ENCODE measurements around the gene GAB1. TPM values are rescaled to one million over a fixed set of nuclear protein-coding genes. Genes with fewer than 3 reads are reported as not detected.
A peak's percentile ranks its signal among the peaks of the same experiment; 100 is the strongest.

Gene GAB1
- total RNA-seq, 4 donors from 2014 or later, result 102 to 129 (median 118) TPM

DNA sequence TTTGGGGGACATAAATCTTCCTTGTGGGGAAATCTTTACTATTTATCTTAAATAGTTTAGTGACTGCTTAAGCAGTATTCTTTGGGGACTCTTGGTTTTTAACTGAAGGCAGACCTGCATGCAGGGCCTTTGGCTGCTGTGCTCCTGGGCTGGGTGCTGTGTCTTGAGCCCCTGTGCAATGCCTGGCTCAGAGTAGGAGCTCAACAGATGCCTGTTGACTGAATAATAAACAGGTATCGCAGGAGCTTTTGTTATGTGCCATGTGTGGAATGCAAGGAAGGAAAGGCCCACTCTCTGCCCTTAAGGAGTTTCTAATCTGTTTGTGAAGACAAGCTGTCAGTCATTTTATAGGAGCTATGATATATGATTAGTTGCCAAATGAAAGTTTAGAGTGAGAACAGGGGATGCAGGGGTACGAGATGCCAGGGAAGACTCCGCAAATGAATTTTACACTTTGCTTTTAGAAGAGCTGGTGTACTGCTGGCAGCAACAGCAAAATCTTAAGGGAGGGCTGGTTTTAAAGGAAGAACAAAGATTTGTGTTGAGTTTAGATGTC, 6.7 kb downstream of the GAB1 start:
- H3K27me3 ChIP-seq, result no peaks in the 10 kb centered on the region
- H3K36me3 ChIP-seq, result no peaks in the 10 kb centered on the region
- no peaks in the 10 kb centered on the region for H3K9me3 ChIP-seq
- TF ChIP-seq POLR2AphosphoS5 (IDR thresholded peaks at IDR 0.05), result no peak
- no peak for TF ChIP-seq POLR2A (IDR thresholded peaks at IDR 0.05)
- TF ChIP-seq EP300 (IDR thresholded peaks at IDR 0.05), result no peak
- TF ChIP-seq, protein P1, sequence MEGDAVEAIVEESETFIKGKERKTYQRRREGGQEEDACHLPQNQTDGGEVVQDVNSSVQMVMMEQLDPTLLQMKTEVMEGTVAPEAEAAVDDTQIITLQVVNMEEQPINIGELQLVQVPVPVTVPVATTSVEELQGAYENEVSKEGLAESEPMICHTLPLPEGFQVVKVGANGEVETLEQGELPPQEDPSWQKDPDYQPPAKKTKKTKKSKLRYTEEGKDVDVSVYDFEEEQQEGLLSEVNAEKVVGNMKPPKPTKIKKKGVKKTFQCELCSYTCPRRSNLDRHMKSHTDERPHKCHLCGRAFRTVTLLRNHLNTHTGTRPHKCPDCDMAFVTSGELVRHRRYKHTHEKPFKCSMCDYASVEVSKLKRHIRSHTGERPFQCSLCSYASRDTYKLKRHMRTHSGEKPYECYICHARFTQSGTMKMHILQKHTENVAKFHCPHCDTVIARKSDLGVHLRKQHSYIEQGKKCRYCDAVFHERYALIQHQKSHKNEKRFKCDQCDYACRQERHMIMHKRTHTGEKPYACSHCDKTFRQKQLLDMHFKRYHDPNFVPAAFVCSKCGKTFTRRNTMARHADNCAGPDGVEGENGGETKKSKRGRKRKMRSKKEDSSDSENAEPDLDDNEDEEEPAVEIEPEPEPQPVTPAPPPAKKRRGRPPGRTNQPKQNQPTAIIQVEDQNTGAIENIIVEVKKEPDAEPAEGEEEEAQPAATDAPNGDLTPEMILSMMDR (IDR thresholded peaks at IDR 0.05), result no peak
- peak overlapping the region in 1 of 2 donors; percentile 7 for H3K4me3 ChIP-seq
- WGBS, 2 donors (ENCODE audit: low coverage in 1 of 2), result 45 to 63% methylated on average over 2 to 3 of the region's 3 CpGs
- peak overlapping the region in 3 of 4 donors; percentile 38 to 74 (median 47) for H3K27ac ChIP-seq
- peaks cover 0 to 45% (median 23%) of the 10 kb centered on the region in 3 donors for H3K4me1 ChIP-seq
- ATAC-seq, result no peak

GRCh38 chr4:143344041-143344440, 7.4 kb downstream of the GAB1 start:
- H3K27ac ChIP-seq, result peak overlapping the region in 3 of 4 donors; percentile 38 to 74 (median 55)
- TF ChIP-seq POLR2A (IDR thresholded peaks at IDR 0.05), result no peak
- no peak for TF ChIP-seq EP300 (IDR thresholded peaks at IDR 0.05)
- no peak for TF ChIP-seq POLR2AphosphoS5 (IDR thresholded peaks at IDR 0.05)
- TF ChIP-seq, protein P1 (IDR thresholded peaks at IDR 0.05), result no peak
- peak overlapping the region in 1 of 2 donors; percentile 7 for H3K4me3 ChIP-seq
- H3K4me1 ChIP-seq, result peaks cover 0 to 49% (median 23%) of the 10 kb centered on the region in 3 donors
- 48 to 58% methylated on average over 6 to 7 of the region's 7 CpGs for WGBS, 2 donors (ENCODE audit: low coverage in 1 of 2)
- H3K9me3 ChIP-seq, result no peaks in the 10 kb centered on the region
- no peaks in the 10 kb centered on the region for H3K27me3 ChIP-seq
- H3K36me3 ChIP-seq, result no peaks in the 10 kb centered on the region
- no peak for ATAC-seq

DNA sequence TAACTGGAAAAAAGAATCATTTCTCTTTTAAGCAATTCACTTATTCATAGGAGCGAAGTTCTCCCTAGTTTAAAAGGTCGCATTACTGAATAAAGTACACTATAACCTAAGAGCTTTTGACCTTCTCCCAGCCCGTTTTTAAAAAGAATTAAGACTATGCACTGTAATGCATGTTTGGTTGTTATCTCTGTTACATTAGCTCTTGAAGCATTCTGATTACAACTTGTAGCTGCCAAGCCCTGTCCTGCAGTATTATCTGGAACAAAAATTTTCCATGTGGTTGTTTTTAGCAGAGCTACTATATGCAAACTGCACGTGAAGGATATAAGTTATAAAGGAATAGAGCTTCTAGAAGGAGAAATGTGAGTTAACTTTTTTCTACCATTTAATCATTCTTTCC, 8.1 kb downstream of the GAB1 start:
- H3K4me1 ChIP-seq, result peaks cover 0 to 49% (median 23%) of the 10 kb centered on the region in 3 donors
- no peaks in the 10 kb centered on the region for H3K9me3 ChIP-seq
- peak overlapping the region; percentile 7 for H3K4me3 ChIP-seq
- H3K36me3 ChIP-seq, result no peaks in the 10 kb centered on the region
- no peaks in the 10 kb centered on the region for H3K27me3 ChIP-seq
- peak overlapping the region in 3 of 4 donors; percentile 38 to 74 (median 55) for H3K27ac ChIP-seq
- ATAC-seq, result no peak
- 13 to 23% methylated on average over 4 of the region's 4 CpGs for WGBS, 2 donors (ENCODE audit: low coverage in 1 of 2)
- no peak for TF ChIP-seq EP300 (IDR thresholded peaks at IDR 0.05)
- no peak for TF ChIP-seq POLR2A (IDR thresholded peaks at IDR 0.05)
- TF ChIP-seq POLR2AphosphoS5 (IDR thresholded peaks at IDR 0.05), result no peak
- TF ChIP-seq, protein P1 (IDR thresholded peaks at IDR 0.05), result no peak

GRCh38 chr4:143345356-143345755, 8.7 kb downstream of the GAB1 start:
- no peak overlapping the region for H3K4me3 ChIP-seq
- no peaks in the 10 kb centered on the region for H3K9me3 ChIP-seq
- peaks cover 5 to 49% (median 23%) of the 10 kb centered on the region in 3 donors for H3K4me1 ChIP-seq
- H3K27ac ChIP-seq, result peak overlapping the region in 2 of 4 donors; percentile 28 to 74
- H3K27me3 ChIP-seq, result no peaks in the 10 kb centered on the region
- TF ChIP-seq POLR2A (IDR thresholded peaks at IDR 0.05), result no peak
- no peak for TF ChIP-seq POLR2AphosphoS5 (IDR thresholded peaks at IDR 0.05)
- TF ChIP-seq, protein P1 (IDR thresholded peaks at IDR 0.05), result no peak
- TF ChIP-seq EP300 (IDR thresholded peaks at IDR 0.05), result no peak
- ATAC-seq, result no peak
- H3K36me3 ChIP-seq, result no peaks in the 10 kb centered on the region
- WGBS, 2 donors (ENCODE audit: low coverage in 1 of 2), result 17 to 60% methylated on average over 1 of the region's 1 CpG

DNA sequence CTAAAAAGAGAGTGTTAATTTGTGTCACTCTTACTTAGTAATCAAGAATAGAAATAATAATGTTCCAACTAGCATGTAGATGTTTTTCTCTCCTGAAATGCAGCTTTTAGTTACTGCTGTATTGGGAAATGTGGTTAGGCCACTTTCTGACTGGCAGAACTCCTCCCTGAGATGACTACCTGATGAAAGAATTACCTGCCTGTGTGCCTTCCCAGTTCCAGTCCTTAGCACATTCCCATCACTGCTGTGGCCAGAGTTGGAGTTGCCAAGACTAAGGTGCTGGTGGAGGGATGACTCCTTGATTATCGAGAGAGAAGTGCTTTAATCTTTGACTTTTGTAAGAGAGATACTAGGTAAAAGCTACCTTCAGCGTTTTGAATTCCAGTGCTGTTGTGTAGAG, 9.5 kb downstream of the GAB1 start:
- ATAC-seq, result peak; percentile 36
- Histone ChIP-seq H3K9me3 (no peaks in the 10 kb centered on the region), H3K36me3 (no peaks in the 10 kb centered on the region), H3K27ac (peak overlapping the region in 3 of 4 donors; percentile 28 to 74 (median 49)), H3K27me3 (no peaks in the 10 kb centered on the region), H3K4me1 (peaks cover 13 to 48% (median 23%) of the 10 kb centered on the region in 3 donors), H3K4me3 (no peak overlapping the region)
- TF ChIP-seq, protein P1 (IDR thresholded peaks at IDR 0.05), result no peak
- TF ChIP-seq POLR2A (IDR thresholded peaks at IDR 0.05), result no peak
- peak; percentile 50 for TF ChIP-seq POLR2AphosphoS5 (IDR thresholded peaks at IDR 0.05)
- no peak for TF ChIP-seq EP300 (IDR thresholded peaks at IDR 0.05)
- 29 to 37% methylated on average over 1 to 2 of the region's 2 CpGs for WGBS, 2 donors (ENCODE audit: low coverage in 1 of 2)
